Ovary (tissue), 9 donors: Measurements from ENCODE around the gene CIITA. TPM values are rescaled to one million over a fixed set of nuclear protein-coding genes. Genes with fewer than 3 reads are reported as not detected.

ENCODE experiments used
- DNase-seq, 5 donors: peaks; one replicate each; pipeline ENCODE4 v3.0.0-alpha.2; 2019 to 2020
- H3K27ac ChIP-seq, 2 donors: fragments of 200-600 bp; one replicate each; pipeline versions ENCODE4 v1.5.1 to v1.8.0; 2019 to 2022
- H3K27me3 ChIP-seq: fragments of 200-600 bp; one replicate; pipeline ENCODE4 v1.8.0; 2022
- H3K36me3 ChIP-seq: fragments of 200-600 bp; sonication (generic); one replicate; pipeline ENCODE4 v1.5.1; 2019
- H3K4me1 ChIP-seq: one replicate; pipeline ENCODE4 v1.8.1; 2013; ENCODE audit warnings: mild to moderate bottlenecking, moderate library complexity; ENCODE audit not compliant: insufficient read depth
- H3K4me3 ChIP-seq: fragments of 200-600 bp; sonication (generic); one replicate; pipeline ENCODE4 v1.5.1; 2017
- H3K9me3 ChIP-seq, 2 donors: fragments of 200-600 bp in 1 of 2; sonication (generic) in 1 of 2; one replicate each; pipeline versions ENCODE4 v1.5.1 to v1.8.1; 2013 to 2019; ENCODE audit warnings: mild to moderate bottlenecking in 1 of 2, moderate library complexity in 1 of 2
- EP300 ChIP-seq: sonication (generic); formaldehyde crosslinking; IDR thresholded peaks from one replicate; pipeline ENCODE4 v1.6.1; 2017; ENCODE audit warnings: antibody characterized with exemption
- POLR2A ChIP-seq: fragments of 450-650 bp; IDR thresholded peaks from one replicate; pipeline ENCODE4 v1.6.1; 2017; ENCODE audit warnings: antibody characterized with exemption, mild to moderate bottlenecking, moderate library complexity
- WGBS, 3 donors: extraction: QIAGEN DNeasy Blood & Tissue Kit in 1 of 3; methylation state at CpG; one replicate each; pipeline versions ENCODE4 v1.1.5 to v1.1.7; 2013 to 2017; 5-methylcytosine and 5-hydroxymethylcytosine counted together
- intact Hi-C, 4 donors: fragments of 100-400 bp; cut with DNase I; formaldehyde crosslinking; loops; one replicate each; pipeline versions ENCODE4 v1.11.0 to v1.15.1; 2022 to 2023
- polyA plus RNA-seq, 2 donors: library from polyadenylated mRNA; stranded (reverse); fragments of 200-250 nt in 1 of 2; fragments of 350-450 nt in 1 of 2; fragmentation: Illumina TruSeq in 1 of 2; extraction: RNeasy Lipid Tissue Mini Kit (QIAGEN cat#74804) in 1 of 2; gene quantifications; one replicate each; pipeline ENCODE4 v1.2.3, GENCODE V29; 2013 to 2014
- total RNA-seq, 7 donors: library from RNA; depleted of rRNA in 2 of 7; stranded (reverse); fragments of >200 nt in 2 of 7; fragmentation: NEBNext Ultra II Directional in 3 of 7; extraction: Animal tissue kit (Norgen Biotek cat#: 25700) in 3 of 7; gene quantifications; one replicate each; pipeline versions ENCODE4 v1.1.0 to v1.2.4, GENCODE V29; 2016 to 2023
- TF ChIP-seq, protein P1 (sequence below), 3 donors: fragments of 450-650 bp in 2 of 3; fragments of 200-600 bp in 1 of 3; IDR thresholded peaks; one replicate each; pipeline versions ENCODE4 v1.5.1 to v1.8.0; 2016 to 2022; ENCODE audit warnings: antibody characterized with exemption in 3 of 3, mild to moderate bottlenecking in 1 of 3
- donor health status: DM: no; HTN: no; CAD: no; lungs with moderate emphysema.
- donor health status: DM: no; HTN: no; CAD: no.
- donor health status: Bipolar disorder and iron deficiency.
- donor health status: DM: yes; HTN: yes; CAD: no.
- donor health status: DM: no; HTN: no; CAD: no.
- donor health status: DM: yes; HTN: yes; CAD: no.

Gene CIITA
- total and polyA plus RNA-seq, 9 donors = 2.9 to 19.9 (median 7.2) TPM

DNA sequence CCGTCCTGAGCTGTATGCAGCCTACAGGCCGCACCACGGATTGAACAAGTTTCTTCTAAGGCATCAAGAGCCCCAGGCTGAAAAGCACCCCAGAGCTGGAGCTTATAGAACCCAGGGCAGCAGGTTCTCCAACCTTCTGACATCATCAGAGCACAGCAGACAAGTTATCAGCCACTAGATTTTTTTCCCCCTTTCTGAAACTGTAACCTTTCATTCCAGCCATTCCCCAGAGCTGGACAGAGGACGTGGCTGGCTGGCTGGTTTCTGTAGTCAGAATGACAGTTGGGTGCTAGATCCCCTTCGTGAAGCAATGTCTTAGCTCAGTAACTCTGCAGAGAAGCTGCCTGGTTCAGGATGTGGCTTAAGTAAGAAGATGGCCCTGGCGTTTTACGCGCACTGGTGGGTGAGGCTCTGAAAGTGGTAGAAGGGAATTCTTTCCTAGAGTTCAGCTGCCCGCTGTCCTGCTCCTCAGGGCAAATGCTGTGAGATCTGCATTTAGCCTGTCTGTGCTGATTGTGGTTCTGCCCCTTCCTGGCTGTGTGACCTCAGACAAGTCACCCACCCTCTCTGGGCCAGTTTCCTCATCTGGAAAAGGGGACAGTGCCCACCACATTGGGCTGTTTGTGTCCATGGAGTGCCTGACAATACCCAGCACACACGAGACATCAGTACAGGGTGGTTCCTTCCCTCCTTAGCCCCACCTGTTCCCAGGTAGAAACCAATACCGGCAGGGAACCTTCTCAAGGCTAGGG, 56.1 kb downstream of the CIITA start:
- no peak overlapping the region for H3K4me3 ChIP-seq
- TF ChIP-seq, protein P1, sequence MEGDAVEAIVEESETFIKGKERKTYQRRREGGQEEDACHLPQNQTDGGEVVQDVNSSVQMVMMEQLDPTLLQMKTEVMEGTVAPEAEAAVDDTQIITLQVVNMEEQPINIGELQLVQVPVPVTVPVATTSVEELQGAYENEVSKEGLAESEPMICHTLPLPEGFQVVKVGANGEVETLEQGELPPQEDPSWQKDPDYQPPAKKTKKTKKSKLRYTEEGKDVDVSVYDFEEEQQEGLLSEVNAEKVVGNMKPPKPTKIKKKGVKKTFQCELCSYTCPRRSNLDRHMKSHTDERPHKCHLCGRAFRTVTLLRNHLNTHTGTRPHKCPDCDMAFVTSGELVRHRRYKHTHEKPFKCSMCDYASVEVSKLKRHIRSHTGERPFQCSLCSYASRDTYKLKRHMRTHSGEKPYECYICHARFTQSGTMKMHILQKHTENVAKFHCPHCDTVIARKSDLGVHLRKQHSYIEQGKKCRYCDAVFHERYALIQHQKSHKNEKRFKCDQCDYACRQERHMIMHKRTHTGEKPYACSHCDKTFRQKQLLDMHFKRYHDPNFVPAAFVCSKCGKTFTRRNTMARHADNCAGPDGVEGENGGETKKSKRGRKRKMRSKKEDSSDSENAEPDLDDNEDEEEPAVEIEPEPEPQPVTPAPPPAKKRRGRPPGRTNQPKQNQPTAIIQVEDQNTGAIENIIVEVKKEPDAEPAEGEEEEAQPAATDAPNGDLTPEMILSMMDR (IDR thresholded peaks at IDR 0.05) = no peak
- TF ChIP-seq POLR2A (no peak), EP300 (no peak)
- H3K9me3 ChIP-seq = no peaks in the 10 kb centered on the region
- peaks cover 4% of the 10 kb centered on the region for H3K4me1 ChIP-seq
- intact Hi-C loops = loop anchor here in 1 of 4 donors (10.0 kb wide), 1 partner anchor 178 kb away; no protein-coding TSS in a partner anchor
- no peaks in the 10 kb centered on the region for H3K36me3 ChIP-seq
- H3K27ac ChIP-seq = no peak overlapping the region
- DNase-seq = no peak
- no peaks in the 10 kb centered on the region for H3K27me3 ChIP-seq
- 81 to 83% (median 82%) methylated on average over 11 of the region's 11 CpGs for WGBS, 3 donors

DNA sequence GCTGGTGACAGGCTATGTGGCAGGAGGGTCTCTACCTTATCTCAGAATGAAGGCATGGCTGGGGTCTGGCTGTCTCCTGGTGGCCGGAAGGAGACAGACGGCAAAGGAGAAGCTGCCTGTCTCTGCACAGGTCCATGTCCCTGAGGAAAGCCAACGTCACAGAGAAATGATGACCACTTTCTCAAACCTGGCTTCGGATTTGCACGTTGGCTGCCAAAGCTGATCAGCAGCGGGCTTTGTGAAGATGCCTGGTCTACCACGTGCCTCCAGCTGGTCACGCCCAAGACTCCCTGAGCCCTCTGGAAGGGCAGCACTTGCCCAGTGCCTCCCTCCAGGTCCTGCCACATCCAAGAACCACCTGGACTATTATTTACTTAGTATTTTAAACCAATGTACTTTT, 56.9 kb downstream of the CIITA start:
- Histone ChIP-seq H3K4me1 (peaks cover 8% of the 10 kb centered on the region), H3K27ac (no peak overlapping the region), H3K36me3 (no peaks in the 10 kb centered on the region), H3K27me3 (no peaks in the 10 kb centered on the region), H3K4me3 (no peak overlapping the region), H3K9me3 (no peaks in the 10 kb centered on the region)
- intact Hi-C loops = loop anchor here in 1 of 4 donors (10.0 kb wide), 1 partner anchor 179 kb away; no protein-coding TSS in a partner anchor
- no peak for DNase-seq
- TF ChIP-seq EP300 = no peak
- no peak for TF ChIP-seq POLR2A
- TF ChIP-seq, protein P1 (IDR thresholded peaks at IDR 0.05) = no peak
- WGBS, 3 donors = 73 to 79% (median 78%) methylated on average over 8 of the region's 8 CpGs

DNA sequence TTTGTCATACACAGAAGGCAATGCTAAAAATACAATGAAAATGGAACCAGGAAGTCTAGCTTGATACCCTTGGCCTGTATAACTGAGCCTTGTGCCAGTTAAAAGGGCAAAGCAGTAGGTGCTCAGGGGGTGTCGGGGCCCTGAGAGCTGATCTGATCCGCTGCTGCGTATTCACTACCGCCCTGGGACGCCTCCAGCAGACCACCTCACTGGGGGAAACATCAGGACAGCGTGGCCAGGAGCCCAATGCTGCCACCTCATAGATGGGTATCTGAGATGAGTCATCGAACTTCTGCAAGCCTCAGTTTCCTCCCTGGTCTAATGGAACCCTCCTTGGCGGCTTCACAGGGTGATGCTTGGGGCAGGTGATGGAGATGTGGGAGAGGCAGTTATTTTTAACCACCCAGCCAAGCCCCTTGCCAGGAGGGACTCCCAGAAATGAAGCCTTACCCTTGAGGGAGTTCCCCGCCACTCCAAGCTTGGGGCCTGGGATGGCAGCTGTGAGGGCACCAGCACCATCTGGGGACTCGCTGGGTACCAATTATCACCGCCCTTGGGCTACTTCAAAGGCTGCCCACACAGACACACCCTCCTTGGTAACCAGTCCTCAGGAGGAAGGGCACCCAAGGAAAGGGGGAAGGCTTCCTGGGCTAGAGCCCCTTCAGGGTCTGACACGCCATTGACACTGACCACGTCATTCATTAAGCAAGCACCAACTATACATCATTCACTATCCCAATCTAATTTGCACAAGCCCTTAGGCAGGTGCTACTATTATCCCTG, 57.5 kb downstream of the CIITA start:
- H3K27ac ChIP-seq = no peak overlapping the region
- no peak for DNase-seq
- H3K36me3 ChIP-seq = no peaks in the 10 kb centered on the region
- no peak overlapping the region for H3K4me3 ChIP-seq
- H3K9me3 ChIP-seq = no peaks in the 10 kb centered on the region
- WGBS, 3 donors = 94 to 97% (median 94%) methylated on average over 13 of the region's 13 CpGs
- peaks cover 13% of the 10 kb centered on the region for H3K4me1 ChIP-seq
- TF ChIP-seq EP300 = no peak
- TF ChIP-seq, protein P1 (IDR thresholded peaks at IDR 0.05) = no peak
- no peak for TF ChIP-seq POLR2A
- intact Hi-C loops = loop anchor here in 1 of 4 donors (10.0 kb wide), 1 partner anchor 180 kb away; no protein-coding TSS in a partner anchor
- H3K27me3 ChIP-seq = no peaks in the 10 kb centered on the region

DNA sequence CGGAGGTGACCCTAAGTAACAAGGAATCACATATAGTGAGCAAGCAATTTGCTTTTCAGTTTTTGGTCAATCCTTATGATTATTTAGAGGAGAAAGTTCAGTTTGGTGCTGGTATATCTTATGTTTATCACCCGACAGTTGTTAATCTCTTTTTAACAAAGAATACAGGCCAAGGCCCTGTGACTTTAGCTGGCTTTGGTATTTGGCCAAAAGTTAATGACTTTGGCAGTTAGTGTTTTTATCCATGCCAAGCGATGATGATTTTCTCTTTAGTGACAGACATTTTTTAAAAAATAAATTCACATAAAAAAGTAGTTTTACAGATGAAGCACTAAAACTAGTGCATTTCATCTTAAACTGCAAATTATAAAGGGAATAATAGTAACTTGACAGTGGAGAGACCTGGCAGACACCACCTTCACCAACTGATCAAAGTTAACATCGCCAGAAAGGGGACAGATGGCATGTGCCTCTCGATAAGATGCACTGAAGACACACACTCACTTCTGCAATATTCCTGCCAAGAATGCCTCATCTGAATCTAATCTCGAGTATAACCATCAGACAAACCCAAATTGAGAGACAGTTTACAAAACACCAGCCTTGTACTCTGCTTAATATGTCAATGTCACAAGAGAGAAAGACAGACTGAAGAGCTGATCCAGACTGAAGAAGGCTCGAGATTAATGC, 58.4 kb downstream of the CIITA start:
- WGBS, 3 donors = 56 to 62% (median 57%) methylated on average over 7 of the region's 7 CpGs

More for the DNA sequence above, 58.4 kb downstream of the CIITA start:
- Histone ChIP-seq H3K4me1 (peaks cover 18% of the 10 kb centered on the region), H3K27ac (no peak overlapping the region), H3K27me3 (no peaks in the 10 kb centered on the region), H3K36me3 (no peaks in the 10 kb centered on the region), H3K9me3 (no peaks in the 10 kb centered on the region), H3K4me3 (no peak overlapping the region)
- TF ChIP-seq EP300 (no peak), POLR2A (no peak)
- TF ChIP-seq, protein P1 (IDR thresholded peaks at IDR 0.05) = no peak
- intact Hi-C loops = loop anchor here in 1 of 4 donors (10.0 kb wide), 1 partner anchor 181 kb away; no protein-coding TSS in a partner anchor
- no peak for DNase-seq
